ENCODE data around the gene RBL2. TPM values are rescaled to one million over a fixed set of nuclear protein-coding genes. Genes with fewer than 3 reads are reported as not detected.
A peak's percentile ranks its signal among the peaks of the same experiment; 100 is the strongest.

RBL2 gene
- total and polyA plus RNA-seq, 2 donors (not counting 1 experiment from before 2014, with no cell fraction given), result 70.7 to 171 TPM

DNA sequence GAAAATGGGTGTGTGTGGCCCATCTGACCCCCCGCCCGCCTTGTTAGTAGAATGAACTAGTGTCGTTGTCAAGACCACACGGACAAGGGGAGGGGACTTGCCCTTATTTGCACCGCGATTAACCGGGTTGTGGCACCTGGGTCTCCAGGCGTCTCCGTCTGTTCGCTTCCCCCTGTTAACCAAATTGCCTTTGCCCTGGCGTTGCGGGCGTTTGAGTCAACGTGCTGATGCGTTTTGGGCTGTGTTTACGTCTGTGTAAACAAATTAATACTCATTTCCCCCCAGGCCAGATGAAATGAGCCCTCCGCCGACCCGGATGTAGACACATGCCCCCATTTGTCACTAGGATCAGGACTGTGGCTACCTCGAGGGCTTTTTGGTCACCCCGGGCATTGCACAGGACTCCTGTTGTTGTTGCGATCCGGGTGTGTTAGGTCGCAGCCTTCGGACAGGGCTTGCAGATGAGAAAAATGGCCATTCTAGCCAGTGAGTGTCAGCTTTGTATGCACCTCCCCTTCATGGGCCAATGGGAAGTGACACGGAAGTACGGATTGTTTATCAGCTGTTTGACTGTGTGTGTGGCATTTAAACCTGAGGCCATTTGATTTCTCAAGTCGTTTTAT lies 906 bp downstream of the RBL2 start:
- peak overlapping the region; percentile 95 for H3K27ac Mint-ChIP-seq
- H3K27me3 ChIP-seq (replicated peaks in 1 of 4; ENCODE audit: control extremely low read depth in 1 of 4, control insufficient read depth in 3 of 4, insufficient read depth in 4 of 4, low read length in 3 of 4), result peaks cover 0 to under 1% (median 0%) of the 10 kb centered on the region in 4 experiments
- H3K4me1 ChIP-seq (ENCODE audit: control insufficient read depth in 2 of 2, insufficient read depth in 2 of 2, low read length in 2 of 2), result peaks cover 15 to 16% of the 10 kb centered on the region in 2 donors
- H3K4me1 Mint-ChIP-seq, result peaks cover 27% of the 10 kb centered on the region
- H3K9ac ChIP-seq (ENCODE audit: low read length), result peak overlapping the region; percentile 87
- H3K9me3 ChIP-seq (ENCODE audit: control extremely low read depth in 1 of 3, control insufficient read depth in 2 of 3, insufficient read depth in 1 of 3, low read length in 2 of 3), result no peaks in the 10 kb centered on the region
- peaks cover 13% of the 10 kb centered on the region for H4K20me1 ChIP-seq (ENCODE audit: control insufficient read depth, insufficient read depth, low read length, poor library complexity, severe bottlenecking)
- TF ChIP-seq, protein P1, sequence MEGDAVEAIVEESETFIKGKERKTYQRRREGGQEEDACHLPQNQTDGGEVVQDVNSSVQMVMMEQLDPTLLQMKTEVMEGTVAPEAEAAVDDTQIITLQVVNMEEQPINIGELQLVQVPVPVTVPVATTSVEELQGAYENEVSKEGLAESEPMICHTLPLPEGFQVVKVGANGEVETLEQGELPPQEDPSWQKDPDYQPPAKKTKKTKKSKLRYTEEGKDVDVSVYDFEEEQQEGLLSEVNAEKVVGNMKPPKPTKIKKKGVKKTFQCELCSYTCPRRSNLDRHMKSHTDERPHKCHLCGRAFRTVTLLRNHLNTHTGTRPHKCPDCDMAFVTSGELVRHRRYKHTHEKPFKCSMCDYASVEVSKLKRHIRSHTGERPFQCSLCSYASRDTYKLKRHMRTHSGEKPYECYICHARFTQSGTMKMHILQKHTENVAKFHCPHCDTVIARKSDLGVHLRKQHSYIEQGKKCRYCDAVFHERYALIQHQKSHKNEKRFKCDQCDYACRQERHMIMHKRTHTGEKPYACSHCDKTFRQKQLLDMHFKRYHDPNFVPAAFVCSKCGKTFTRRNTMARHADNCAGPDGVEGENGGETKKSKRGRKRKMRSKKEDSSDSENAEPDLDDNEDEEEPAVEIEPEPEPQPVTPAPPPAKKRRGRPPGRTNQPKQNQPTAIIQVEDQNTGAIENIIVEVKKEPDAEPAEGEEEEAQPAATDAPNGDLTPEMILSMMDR (IDR thresholded peaks at IDR 0.05), result no peak
- TF ChIP-seq EZH2 (IDR thresholded peaks at IDR 0.05; ENCODE audit: borderline replicate concordance, insufficient read depth, low read depth, low read length, poor library complexity, severe bottlenecking), result no peak
- peak overlapping the region; percentile 92 for H2AFZ ChIP-seq (ENCODE audit: insufficient read depth, low read depth, low read length, poor library complexity, severe bottlenecking)
- WGBS (ENCODE audit: insufficient coverage), result under 1% methylated on average over 15 of the region's 28 CpGs
- ChIA-PET POLR2A (interaction anchor here (1.5 to 2.9 kb wide), 3 partner anchors 15 to 68 kb away, joined by 3 to 14 read pairs (median 3); partner anchors contain the start of gene AKTIP), CTCF (interaction anchor here (0.6 to 2.2 kb wide), 5 partner anchors 22 to 77 kb away, joined by 3 to 5 read pairs (median 3); partner anchors contain the start of gene AKTIP)
- peak overlapping the region; percentile 83 to 90 for H3K27ac ChIP-seq (ENCODE audit: low read length in 2 of 2)
- peak overlapping the region; percentile 77 for H3K4me2 ChIP-seq (replicated peaks; ENCODE audit: low read depth, low read length, poor library complexity, severe bottlenecking)
- DNase-seq (peak; percentile 84), ATAC-seq (ENCODE audit: low read depth) (peak; percentile 75)
- intact Hi-C loops (cut with micrococcal nuclease), result loop anchor here (1.0 to 10.0 kb wide), 5 partner anchors 22 to 381 kb away; partner anchors contain the start of genes CHD9 and RPGRIP1L
- peaks cover 2% of the 10 kb centered on the region for H3K27me3 Mint-ChIP-seq
- peak overlapping the region; percentile 93 for H3K4me3 Mint-ChIP-seq
- H3K4me3 ChIP-seq (ENCODE audit: control extremely low read depth in 1 of 5, extremely low read depth in 1 of 5, insufficient read depth in 1 of 5, low read depth in 2 of 5, low read length in 4 of 5), result peak overlapping the region; percentile 76 to 99 (median 98)
- H3K36me3 ChIP-seq (replicated peaks in 1 of 2; ENCODE audit: control extremely low read depth in 1 of 2, control insufficient read depth in 1 of 2, extremely low read depth in 1 of 2, insufficient read depth in 2 of 2, low read length in 1 of 2), result no peaks in the 10 kb centered on the region
- no peaks in the 10 kb centered on the region for H3K9me3 Mint-ChIP-seq (ENCODE audit: insufficient read depth)
- peaks cover 43% of the 10 kb centered on the region for H3K79me2 ChIP-seq (ENCODE audit: control insufficient read depth, insufficient read depth, low read length)

DNA sequence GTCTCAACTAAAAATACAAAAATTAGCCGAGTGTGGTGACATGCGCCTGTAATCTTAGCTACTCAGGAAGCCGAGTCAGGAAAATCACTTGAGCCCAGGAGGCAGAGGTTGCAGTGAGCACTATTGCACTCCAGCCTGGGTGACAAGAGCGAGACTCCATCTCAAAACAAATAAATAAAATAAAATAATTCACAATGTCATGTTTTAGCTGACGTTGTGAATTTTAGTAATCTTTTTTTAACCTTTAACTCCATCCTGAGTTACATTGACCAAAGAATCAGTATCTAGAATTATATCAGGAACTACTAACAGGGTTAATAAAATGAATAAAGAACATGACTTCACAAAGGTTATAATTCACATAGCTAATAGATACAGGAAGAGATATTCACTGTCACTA lies 5.9 kb downstream of the RBL2 start:
- H3K27ac Mint-ChIP-seq, result no peak overlapping the region
- peaks cover 31% of the 10 kb centered on the region for H3K4me1 Mint-ChIP-seq
- Histone ChIP-seq H3K4me1 (ENCODE audit: control insufficient read depth in 2 of 2, insufficient read depth in 2 of 2, low read length in 2 of 2) (peaks cover 10% of the 10 kb centered on the region in 2 donors), H3K4me2 (replicated peaks; ENCODE audit: low read depth, low read length, poor library complexity, severe bottlenecking) (no peak overlapping the region), H4K20me1 (ENCODE audit: control insufficient read depth, insufficient read depth, low read length, poor library complexity, severe bottlenecking) (peaks cover 23% of the 10 kb centered on the region), H3K27ac (ENCODE audit: low read length in 2 of 2) (no peak overlapping the region), H3K9me3 (ENCODE audit: control extremely low read depth in 1 of 3, control insufficient read depth in 2 of 3, insufficient read depth in 1 of 3, low read length in 2 of 3) (no peaks in the 10 kb centered on the region), H3K36me3 (replicated peaks in 1 of 2; ENCODE audit: control extremely low read depth in 1 of 2, control insufficient read depth in 1 of 2, extremely low read depth in 1 of 2, insufficient read depth in 2 of 2, low read length in 1 of 2) (peaks cover 7 to 20% of the 10 kb centered on the region in 2 experiments), H3K27me3 (replicated peaks in 1 of 4; ENCODE audit: control extremely low read depth in 1 of 4, control insufficient read depth in 3 of 4, insufficient read depth in 4 of 4, low read length in 3 of 4) (no peaks in the 10 kb centered on the region), H3K9ac (ENCODE audit: low read length) (no peak overlapping the region), H3K79me2 (ENCODE audit: control insufficient read depth, insufficient read depth, low read length) (peaks cover 59% of the 10 kb centered on the region), H3K4me3 (ENCODE audit: control extremely low read depth in 1 of 5, extremely low read depth in 1 of 5, insufficient read depth in 1 of 5, low read depth in 2 of 5, low read length in 4 of 5) (no peak overlapping the region), H2AFZ (ENCODE audit: insufficient read depth, low read depth, low read length, poor library complexity, severe bottlenecking) (no peak overlapping the region)
- TF ChIP-seq, protein P1 (IDR thresholded peaks at IDR 0.05), result no peak
- no peak for TF ChIP-seq EZH2 (IDR thresholded peaks at IDR 0.05; ENCODE audit: borderline replicate concordance, insufficient read depth, low read depth, low read length, poor library complexity, severe bottlenecking)
- WGBS (ENCODE audit: insufficient coverage), result 100% methylated on average over 1 of the region's 5 CpGs
- CTCF ChIA-PET, result no interaction called here
- ATAC-seq (ENCODE audit: low read depth) (no peak), DNase-seq (no peak)
- POLR2A ChIA-PET, result no interaction called here
- intact Hi-C loops (cut with micrococcal nuclease), result no loop called here
- no peak overlapping the region for H3K4me3 Mint-ChIP-seq
- no peaks in the 10 kb centered on the region for H3K9me3 Mint-ChIP-seq (ENCODE audit: insufficient read depth)
- H3K27me3 Mint-ChIP-seq, result no peaks in the 10 kb centered on the region

Measured in B cell (primary cell).